ENCODE data around the gene GINS2. TPM values are rescaled to one million over a fixed set of nuclear protein-coding genes. Genes with fewer than 3 reads are reported as not detected.

Gene GINS2
- total and polyA plus RNA-seq, 7 donors: 0.93 to 2.0 (median 1.5) TPM

- Histone ChIP-seq H3K27ac (no peak overlapping the region), H3K4me3 (no peak overlapping the region), H3K4me1 (no peaks in the 10 kb centered on the region), H3K9me3 (no peaks in the 10 kb centered on the region), H3K36me3 (ENCODE audit: insufficient read depth in 1 of 2, low read depth in 1 of 2) (no peaks in the 10 kb centered on the region), H3K27me3 (ENCODE audit: insufficient read depth in 3 of 3, low read length in 2 of 3) (no peaks in the 10 kb centered on the region)
- no peak for DNase-seq
- WGBS, 3 donors: 79 to 84% (median 80%) methylated on average over 10 of the region's 10 CpGs
- TF ChIP-seq CTCF (IDR thresholded peaks at IDR 0.05): no peak
- intact Hi-C loops (cut with DNase I): no loop called here
- no peak for ATAC-seq
Measured at GRCh38 chr16:85734311-85735017, 45.7 kb upstream of the GINS2 start.

- intact Hi-C loops (cut with DNase I): no loop called here
- H3K36me3 ChIP-seq (ENCODE audit: insufficient read depth in 1 of 2, low read depth in 1 of 2): no peaks in the 10 kb centered on the region
- H3K4me3 ChIP-seq: no peak overlapping the region
- H3K9me3 ChIP-seq: no peaks in the 10 kb centered on the region
- H3K4me1 ChIP-seq: no peaks in the 10 kb centered on the region
- TF ChIP-seq CTCF (IDR thresholded peaks at IDR 0.05): no peak
- DNase-seq (no peak), ATAC-seq (peak in 3 of 4 donors; percentile 40 to 67 (median 56))
- H3K27me3 ChIP-seq (ENCODE audit: insufficient read depth in 3 of 3, low read length in 2 of 3): no peaks in the 10 kb centered on the region
- H3K27ac ChIP-seq: no peak overlapping the region
- 36 to 45% (median 38%) methylated on average over 11 of the region's 11 CpGs for WGBS, 3 donors
Measured at GRCh38 chr16:85733839-85734170, 45.1 kb upstream of the GINS2 start.

GRCh38 chr16:85733155-85733838 is 44.5 kb upstream of the GINS2 start:
- TF ChIP-seq CTCF (IDR thresholded peaks at IDR 0.05): no peak
- Histone ChIP-seq H3K9me3 (no peaks in the 10 kb centered on the region), H3K4me3 (no peak overlapping the region), H3K4me1 (no peaks in the 10 kb centered on the region), H3K27ac (no peak overlapping the region), H3K27me3 (ENCODE audit: insufficient read depth in 3 of 3, low read length in 2 of 3) (no peaks in the 10 kb centered on the region), H3K36me3 (ENCODE audit: insufficient read depth in 1 of 2, low read depth in 1 of 2) (no peaks in the 10 kb centered on the region)
- DNase-seq: peak in 1 of 2 donors; percentile 73
- intact Hi-C loops (cut with DNase I): no loop called here
- peak in 2 of 4 donors; percentile 30 to 62 for ATAC-seq
- 50 to 58% (median 52%) methylated on average over 13 of the region's 13 CpGs for WGBS, 3 donors

- no peaks in the 10 kb centered on the region for H3K4me1 ChIP-seq
- no peak for ATAC-seq
- no peaks in the 10 kb centered on the region for H3K36me3 ChIP-seq (ENCODE audit: insufficient read depth in 1 of 2, low read depth in 1 of 2)
- no peak overlapping the region for H3K4me3 ChIP-seq
- WGBS, 3 donors: 65 to 70% (median 68%) methylated on average over 5 of the region's 5 CpGs
- intact Hi-C loops (cut with DNase I): no loop called here
- no peak for TF ChIP-seq CTCF (IDR thresholded peaks at IDR 0.05)
- no peak overlapping the region for H3K27ac ChIP-seq
- peaks cover 0 to under 1% (median 0%) of the 10 kb centered on the region in 3 donors for H3K27me3 ChIP-seq (ENCODE audit: insufficient read depth in 3 of 3, low read length in 2 of 3)
- no peak for DNase-seq
- H3K9me3 ChIP-seq: no peaks in the 10 kb centered on the region
Measured at GRCh38 chr16:85731179-85731578, 42.4 kb upstream of the GINS2 start.

Measured in psoas muscle (tissue), 8 donors.